ENCODE measurements around the gene MAGI2.

DNA sequence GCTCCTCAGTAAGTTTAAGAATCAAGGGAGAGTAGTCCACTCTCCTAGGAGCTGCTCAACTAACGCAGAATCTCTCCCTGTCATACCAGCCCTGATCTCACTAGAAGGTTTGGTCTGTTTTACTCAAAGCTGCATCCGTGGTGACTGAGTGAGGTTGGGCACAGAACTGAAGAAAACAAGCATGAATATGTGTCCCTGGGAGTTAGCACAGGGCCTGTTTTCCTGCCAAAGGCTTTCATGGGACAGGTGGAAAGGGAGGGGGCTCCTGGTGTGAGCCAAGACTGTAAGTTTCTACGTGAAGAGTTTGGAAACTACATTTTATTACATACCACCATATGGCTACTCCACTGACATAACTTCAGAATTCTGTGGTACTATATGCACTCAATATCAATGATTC, 705.9 kb downstream of the MAGI2 start:
- no peak for TF ChIP-seq POLR2A (IDR thresholded peaks at IDR 0.05; ENCODE audit: low read length)
- no peak for TF ChIP-seq GATA1 (IDR thresholded peaks at IDR 0.05; ENCODE audit: low read depth, low read length)
